ENCODE measurements around the gene UPK1A. TPM values are rescaled to one million over a fixed set of nuclear protein-coding genes. Genes with fewer than 3 reads are reported as not detected.
"Not testable (repeated sequence)": the region's sequence is repeated elsewhere in the genome, so short reads cannot be mapped to it uniquely, and the experiment has no call there.

The UPK1A gene
- total RNA-seq, 4 donors from 2014 or later, result 4.6 to 18.7 (median 9.8) TPM; not detected in 1

GRCh38 chr19:35650581-35650980 is 15.7 kb upstream of the UPK1A start:
- H3K27me3 ChIP-seq, result no peaks in the 10 kb centered on the region
- H3K4me1 ChIP-seq, result peaks cover 0 to 37% (median 11%) of the 10 kb centered on the region in 3 donors
- TF ChIP-seq CTCF (IDR thresholded peaks at IDR 0.05) (no peak), POLR2A (IDR thresholded peaks at IDR 0.05) (no peak)
- 70 to 79% methylated on average over 9 of the region's 9 CpGs for WGBS, 2 donors
- no peak for DNase-seq
- no peak overlapping the region for H3K4me3 ChIP-seq
- no peak overlapping the region for H3K27ac ChIP-seq
- peaks cover 0 to 60% (median 31%) of the 10 kb centered on the region in 3 donors for H3K36me3 ChIP-seq
- no peaks in the 10 kb centered on the region for H3K9me3 ChIP-seq
- intact Hi-C loops (cut with DNase I), result no loop called here

DNA sequence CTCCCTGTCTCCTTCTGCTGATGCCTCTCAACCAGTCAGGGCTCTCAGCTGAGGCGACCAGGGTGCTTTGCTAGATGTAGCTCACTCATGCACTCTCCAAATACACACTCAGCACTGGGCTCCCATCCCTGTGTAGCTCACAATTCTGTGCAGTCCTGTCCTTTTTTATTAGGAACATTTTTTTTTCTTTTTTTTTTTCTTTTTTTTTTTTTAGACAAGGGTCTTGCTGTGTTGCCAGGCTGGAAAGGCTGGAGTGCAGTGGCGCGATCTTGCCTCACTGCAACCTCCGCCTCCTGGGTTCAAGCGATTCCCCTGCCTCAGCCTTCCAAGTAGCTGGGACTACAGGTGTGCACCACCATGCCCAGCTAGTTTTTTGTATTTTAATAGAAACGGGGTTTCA is 11.5 kb upstream of the UPK1A start:
- H3K4me3 ChIP-seq; H3K27me3 ChIP-seq; H3K27ac ChIP-seq; DNase-seq; intact Hi-C loops (cut with DNase I); H3K9me3 ChIP-seq: not testable (repeated sequence)
- H3K4me1 ChIP-seq, result peaks cover 0 to 15% (median under 1%) of the 10 kb centered on the region in 3 donors
- WGBS, 2 donors, result 88 to 95% methylated on average over 5 to 6 of the region's 6 CpGs
- peaks cover 9 to 100% (median 69%) of the 10 kb centered on the region in 3 donors for H3K36me3 ChIP-seq

- H3K27ac ChIP-seq, result no peak overlapping the region
- H3K27me3 ChIP-seq, result no peaks in the 10 kb centered on the region
- TF ChIP-seq CTCF (IDR thresholded peaks at IDR 0.05) (no peak), POLR2A (IDR thresholded peaks at IDR 0.05) (no peak)
- H3K4me3 ChIP-seq, result no peak overlapping the region
- H3K4me1 ChIP-seq, result peaks cover 0 to 7% (median 0%) of the 10 kb centered on the region in 3 donors
- WGBS, 2 donors, result 90 to 99% methylated on average over 4 of the region's 4 CpGs
- peaks cover 9 to 100% (median 77%) of the 10 kb centered on the region in 3 donors for H3K36me3 ChIP-seq
- DNase-seq, result no peak
- intact Hi-C loops (cut with DNase I), result no loop called here
- no peaks in the 10 kb centered on the region for H3K9me3 ChIP-seq
Measured at GRCh38 chr19:35655600-35655999, 10.7 kb upstream of the UPK1A start.

GRCh38 chr19:35656700-35657099 is 9.6 kb upstream of the UPK1A start:
- Histone ChIP-seq H3K9me3 (no peaks in the 10 kb centered on the region), H3K27me3 (no peaks in the 10 kb centered on the region), H3K4me1 (no peaks in the 10 kb centered on the region), H3K27ac (no peak overlapping the region), H3K4me3 (no peak overlapping the region), H3K36me3 (peaks cover 9 to 100% (median 69%) of the 10 kb centered on the region in 3 donors)
- intact Hi-C loops (cut with DNase I), result no loop called here
- TF ChIP-seq POLR2A (IDR thresholded peaks at IDR 0.05), result no peak
- TF ChIP-seq CTCF (IDR thresholded peaks at IDR 0.05), result no peak
- WGBS, 2 donors, result 89 to 91% methylated on average over 6 of the region's 6 CpGs
- no peak for DNase-seq

- no peak for DNase-seq
- intact Hi-C loops (cut with DNase I), result no loop called here
- Histone ChIP-seq H3K27me3 (no peaks in the 10 kb centered on the region), H3K4me3 (no peak overlapping the region), H3K27ac (no peak overlapping the region), H3K9me3 (no peaks in the 10 kb centered on the region), H3K4me1 (no peaks in the 10 kb centered on the region), H3K36me3 (peaks cover 9 to 100% (median 61%) of the 10 kb centered on the region in 3 donors)
- TF ChIP-seq POLR2A (IDR thresholded peaks at IDR 0.05), result no peak
- TF ChIP-seq CTCF (IDR thresholded peaks at IDR 0.05), result peak in 1 of 6 experiments; percentile 28
- WGBS, 2 donors, result 75 to 83% methylated on average over 12 to 14 of the region's 15 CpGs
Measured at GRCh38 chr19:35657904-35658700, 8.2 kb upstream of the UPK1A start.

Measured in esophagus squamous epithelium (tissue), 5 donors.